HAP-1 (cell line): ENCODE measurements around the gene CTNND2.
"Not testable (repeated sequence)": the region's sequence is repeated elsewhere in the genome, so short reads cannot be mapped to it uniquely, and the experiment has no call there.

Source experiments
- DNase-seq, 2 experiments: peaks; one replicate each; pipeline ENCODE4 v3.0.0-alpha.2; 2016 to 2020; ENCODE audit warnings: low spot score in 2 of 2
- H3K27me3 ChIP-seq: fragments of 250-450 bp; sonication (Bioruptor Pico); 2 replicates; pipeline ENCODE4 v1.5.1; 2020; ENCODE audit warnings: low read depth, mild to moderate bottlenecking, moderate library complexity
- H3K36me3 ChIP-seq: fragments of 250-450 bp; sonication (Bioruptor Pico); replicated peaks from 2 replicates; pipeline ENCODE4 v1.5.1; 2020; ENCODE audit warnings: mild to moderate bottlenecking
- H3K4me1 ChIP-seq: fragments of 250-450 bp; sonication (Bioruptor Pico); 2 replicates; pipeline ENCODE4 v1.5.1; 2020; ENCODE audit warnings: mild to moderate bottlenecking
- H3K4me3 ChIP-seq: fragments of 250-450 bp; sonication (Bioruptor Pico); 2 replicates; pipeline ENCODE4 v1.5.1; 2020; ENCODE audit warnings: mild to moderate bottlenecking, moderate library complexity
- H3K9me3 ChIP-seq: fragments of 250-450 bp; sonication (Bioruptor Pico); 2 replicates; pipeline ENCODE4 v1.5.1; 2020; ENCODE audit warnings: mild to moderate bottlenecking, moderate library complexity
- in situ Hi-C: fragments of 300-500 bp; cut with MboI; formaldehyde crosslinking; loops from 3 replicates; pipeline ENCODE4 v1.14.3; 2020; ENCODE audit warnings: low sequenced_read_pairs, inconsistent platforms, mixed read lengths

Gene CTNND2

DNA sequence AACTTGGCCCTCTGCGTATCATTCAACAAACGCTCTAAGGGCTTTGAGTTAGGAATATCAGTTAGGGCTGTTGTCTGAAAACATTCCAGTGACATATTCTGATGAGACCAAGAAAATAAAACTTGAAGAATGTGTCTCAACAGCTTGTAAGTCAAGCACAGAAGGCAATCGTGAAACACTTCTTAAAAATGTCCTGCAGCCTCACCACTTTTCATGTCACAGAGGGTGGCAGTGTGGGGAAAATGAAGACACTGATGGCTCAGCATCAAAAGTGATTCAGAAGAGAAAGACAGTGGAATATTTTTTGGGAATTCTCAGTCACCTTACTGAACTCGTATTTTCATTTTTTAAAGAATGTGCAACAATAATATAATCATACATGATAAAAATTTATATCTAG lies 247.3 kb downstream of the CTNND2 start:
- Histone ChIP-seq H3K4me1 (no peaks in the 10 kb centered on the region), H3K27me3 (no peaks in the 10 kb centered on the region), H3K4me3 (no peak overlapping the region), H3K36me3 (no peaks in the 10 kb centered on the region), H3K9me3 (no peaks in the 10 kb centered on the region)
- in situ Hi-C loops = no loop called here
- no peak for DNase-seq

DNA sequence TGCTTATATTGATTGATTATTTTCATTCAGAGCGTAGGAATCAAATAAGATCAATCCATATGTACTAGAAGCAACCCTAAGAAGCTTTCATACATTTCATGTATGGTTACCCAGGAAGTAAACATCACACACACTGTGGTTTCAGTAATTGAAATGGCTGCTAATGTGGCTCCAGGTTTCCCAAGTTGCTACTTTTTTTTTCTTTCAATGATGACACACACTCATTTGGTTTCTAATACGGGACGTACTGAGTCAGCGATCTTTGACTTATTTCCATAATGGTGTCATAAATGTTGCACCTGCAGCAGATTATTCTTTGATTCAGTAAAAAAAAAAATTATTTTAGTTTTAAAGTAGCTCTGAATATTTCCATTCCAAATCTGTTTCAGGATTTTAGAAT lies 248.6 kb downstream of the CTNND2 start:
- in situ Hi-C loops = no loop called here

DNA sequence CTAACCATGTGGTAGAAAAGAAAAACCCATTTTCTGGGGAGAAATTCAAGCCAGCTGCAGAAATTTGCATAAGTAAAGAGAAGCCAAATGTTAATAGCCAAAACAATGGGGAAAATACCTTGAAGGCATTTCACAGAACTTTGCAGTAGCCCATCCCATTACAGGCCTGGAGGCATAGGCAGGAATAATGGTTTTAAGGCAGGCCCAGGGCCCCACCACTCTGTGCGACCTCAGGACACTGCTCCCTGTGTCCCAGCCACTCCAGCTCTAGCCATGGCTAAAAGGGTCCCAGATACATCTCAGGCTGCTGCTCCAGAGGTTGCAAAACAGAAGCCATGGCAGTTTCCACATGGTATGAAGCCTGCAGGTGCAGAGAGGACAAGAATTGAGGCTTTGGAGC lies 253.3 kb downstream of the CTNND2 start:
- Histone ChIP-seq H3K9me3 (no peaks in the 10 kb centered on the region), H3K4me3 (no peak overlapping the region), H3K4me1 (no peaks in the 10 kb centered on the region), H3K36me3 (no peaks in the 10 kb centered on the region), H3K27me3 (no peaks in the 10 kb centered on the region)
- DNase-seq = no peak
- in situ Hi-C loops = no loop called here

More for the DNA sequence above, 248.6 kb downstream of the CTNND2 start:
- Histone ChIP-seq H3K27me3 (no peaks in the 10 kb centered on the region), H3K36me3 (no peaks in the 10 kb centered on the region), H3K4me3 (no peak overlapping the region), H3K9me3 (no peaks in the 10 kb centered on the region), H3K4me1 (no peaks in the 10 kb centered on the region)
- DNase-seq = no peak

DNA sequence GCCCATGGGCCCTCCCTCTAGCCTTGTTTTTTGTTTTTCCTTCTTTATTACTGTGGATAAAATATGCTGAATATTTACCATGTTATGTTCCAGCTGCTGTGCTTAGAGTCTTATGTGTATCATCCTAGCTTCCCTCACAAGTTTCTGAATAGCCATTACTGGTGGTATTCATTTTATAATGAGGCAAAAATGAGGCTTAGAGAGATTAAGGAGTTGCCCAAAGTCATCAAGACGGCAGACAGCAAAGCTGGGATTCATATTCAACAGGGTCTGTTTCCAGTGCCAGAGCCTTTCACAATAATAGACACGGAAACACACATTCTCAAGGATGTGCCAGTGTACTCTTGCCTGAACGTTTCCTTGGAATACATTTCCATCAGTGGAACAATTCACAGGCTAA lies 258.1 kb downstream of the CTNND2 start:
- Histone ChIP-seq H3K4me1 (no peaks in the 10 kb centered on the region), H3K27me3 (no peaks in the 10 kb centered on the region), H3K9me3 (no peaks in the 10 kb centered on the region), H3K36me3 (no peaks in the 10 kb centered on the region), H3K4me3 (no peak overlapping the region)
- no peak for DNase-seq
- in situ Hi-C loops = no loop called here

DNA sequence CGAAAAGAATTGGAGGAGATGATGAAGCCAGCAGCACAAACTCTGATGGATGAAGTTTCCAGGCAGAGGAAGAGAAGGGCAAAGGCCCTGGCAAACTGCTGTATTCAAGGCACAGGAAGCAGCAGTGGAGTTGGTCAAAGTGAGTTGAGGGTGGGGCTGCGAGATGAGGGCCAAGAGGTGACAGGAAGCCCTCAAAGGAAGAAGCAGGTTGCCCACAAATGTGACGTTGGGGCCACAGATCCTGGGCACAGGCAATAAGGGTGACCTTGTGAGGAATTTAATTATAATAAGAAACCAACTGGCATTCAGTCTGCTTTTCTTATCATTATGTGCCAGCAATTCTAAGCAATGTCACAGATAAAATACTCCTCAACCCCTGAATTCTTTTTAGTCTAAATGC lies 261.8 kb downstream of the CTNND2 start:
- no peaks in the 10 kb centered on the region for H3K36me3 ChIP-seq
- DNase-seq = no peak
- in situ Hi-C loops = no loop called here
- H3K4me1 ChIP-seq = no peaks in the 10 kb centered on the region
- no peaks in the 10 kb centered on the region for H3K9me3 ChIP-seq
- no peaks in the 10 kb centered on the region for H3K27me3 ChIP-seq
- H3K4me3 ChIP-seq = no peak overlapping the region

DNA sequence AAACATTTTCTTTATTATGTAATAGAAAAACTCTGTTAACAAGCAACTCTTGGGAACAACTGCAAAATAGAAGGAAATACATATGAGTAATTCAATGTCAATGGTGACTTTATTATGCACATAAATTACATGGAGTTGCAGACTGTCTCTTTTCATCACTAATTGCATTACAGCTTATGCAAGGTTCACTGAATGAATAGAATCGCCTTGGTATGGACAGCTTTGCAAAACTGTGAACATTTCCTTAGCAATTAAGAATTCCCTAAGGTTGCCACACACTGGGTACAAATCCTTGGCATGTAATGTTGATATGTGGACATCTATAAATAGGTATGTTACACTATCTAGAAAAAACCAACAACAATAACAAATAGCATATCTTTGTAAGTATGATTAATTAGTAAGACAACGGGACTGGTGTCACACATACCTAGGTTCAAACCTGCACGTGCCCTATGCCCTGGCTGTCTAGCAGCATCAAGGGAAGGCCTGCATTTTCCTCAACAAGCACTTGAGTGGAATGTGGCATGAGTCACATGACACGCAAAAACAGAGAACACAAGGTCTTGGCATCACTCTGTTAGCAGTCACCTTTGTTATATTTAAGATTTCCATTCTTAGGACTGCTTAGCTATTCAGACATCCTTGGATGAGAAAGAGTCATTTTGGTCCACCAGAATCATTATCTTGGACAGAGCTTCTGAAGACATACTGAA lies 263.9 kb downstream of the CTNND2 start:
- Histone ChIP-seq H3K9me3 (no peaks in the 10 kb centered on the region), H3K4me3 (no peak overlapping the region), H3K27me3 (no peaks in the 10 kb centered on the region), H3K4me1 (no peaks in the 10 kb centered on the region), H3K36me3 (no peaks in the 10 kb centered on the region)
- in situ Hi-C loops = no loop called here
- no peak for DNase-seq

DNA sequence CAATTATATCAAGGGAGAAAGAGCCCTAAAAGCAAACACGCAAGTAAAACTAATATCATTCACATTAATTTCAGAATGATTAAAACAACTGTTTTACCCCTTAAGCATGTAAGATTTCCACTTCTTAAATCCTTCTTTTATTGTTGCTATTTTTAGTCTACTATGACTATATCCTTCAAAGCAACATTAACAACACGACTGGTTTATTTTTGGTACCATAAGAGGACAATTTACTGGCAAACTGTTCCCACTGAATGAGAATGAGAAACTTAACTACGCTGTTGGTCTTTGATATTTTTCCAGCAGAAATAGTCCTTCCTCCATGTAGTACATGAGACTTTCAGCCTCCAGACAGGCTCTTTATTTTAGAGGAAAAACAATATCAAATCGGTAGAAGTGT lies 281.5 kb downstream of the CTNND2 start:
- H3K9me3 ChIP-seq = no peaks in the 10 kb centered on the region
- no peaks in the 10 kb centered on the region for H3K4me1 ChIP-seq
- H3K27me3 ChIP-seq = no peaks in the 10 kb centered on the region
- in situ Hi-C loops = no loop called here
- H3K36me3 ChIP-seq = no peaks in the 10 kb centered on the region
- no peak for DNase-seq
- H3K4me3 ChIP-seq = no peak overlapping the region

DNA sequence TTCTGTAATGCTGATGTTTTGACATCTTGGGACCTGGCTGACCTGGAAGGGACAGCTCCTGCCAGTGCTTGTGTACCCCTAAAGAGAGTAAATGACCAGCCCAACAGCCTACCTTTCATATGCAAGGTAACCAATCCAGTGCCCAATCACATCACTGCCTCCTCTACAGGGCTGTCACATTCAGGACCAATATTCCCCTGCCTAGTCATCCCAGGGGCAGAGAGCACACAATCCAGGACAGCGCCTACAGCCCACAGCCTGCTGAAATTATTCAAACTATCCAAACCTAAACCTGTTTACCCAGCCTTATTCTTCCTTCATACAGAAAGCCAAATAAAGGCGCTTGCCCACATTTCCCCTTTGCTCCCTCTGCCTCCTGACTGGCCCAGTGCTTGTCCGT lies 284.1 kb downstream of the CTNND2 start:
- no peaks in the 10 kb centered on the region for H3K9me3 ChIP-seq
- H3K27me3 ChIP-seq = no peaks in the 10 kb centered on the region
- in situ Hi-C loops = no loop called here
- no peaks in the 10 kb centered on the region for H3K36me3 ChIP-seq
- no peak overlapping the region for H3K4me3 ChIP-seq
- no peaks in the 10 kb centered on the region for H3K4me1 ChIP-seq
- DNase-seq = no peak

DNA sequence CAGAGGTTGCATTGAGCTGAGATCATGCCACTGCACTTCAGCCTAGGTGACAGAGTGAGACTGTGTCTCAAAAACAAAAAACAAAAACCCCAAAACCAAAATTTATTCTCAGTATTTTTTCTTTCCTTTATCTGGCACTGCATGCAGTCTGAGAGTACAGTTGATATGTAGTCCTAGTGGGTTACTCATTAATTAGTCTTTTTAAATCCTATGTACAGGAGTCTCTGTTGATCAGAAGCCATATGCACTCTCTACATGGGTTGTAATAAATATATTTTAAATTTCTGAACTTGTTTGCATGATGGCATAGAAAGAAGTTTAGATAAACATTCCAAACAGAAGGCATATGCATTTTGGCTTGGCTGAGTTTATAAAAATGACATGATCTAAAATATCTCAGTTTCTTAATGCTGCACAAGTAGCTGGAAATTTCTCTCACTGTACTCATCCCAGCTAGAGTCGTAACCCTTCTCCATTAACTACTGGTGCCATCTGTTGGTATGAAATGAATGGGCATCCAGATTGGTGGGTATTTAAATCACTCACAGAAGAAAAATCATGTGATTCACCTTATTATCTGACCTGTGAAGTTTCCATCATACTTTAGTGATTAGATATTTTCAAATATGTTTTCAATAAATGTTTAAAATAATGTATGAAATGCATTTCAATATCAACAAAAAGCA lies 284.8 kb downstream of the CTNND2 start:
- no peak for DNase-seq
- Histone ChIP-seq H3K4me1 (no peaks in the 10 kb centered on the region), H3K9me3 (no peaks in the 10 kb centered on the region), H3K27me3 (no peaks in the 10 kb centered on the region), H3K4me3 (no peak overlapping the region), H3K36me3 (no peaks in the 10 kb centered on the region)
- in situ Hi-C loops = no loop called here

DNA sequence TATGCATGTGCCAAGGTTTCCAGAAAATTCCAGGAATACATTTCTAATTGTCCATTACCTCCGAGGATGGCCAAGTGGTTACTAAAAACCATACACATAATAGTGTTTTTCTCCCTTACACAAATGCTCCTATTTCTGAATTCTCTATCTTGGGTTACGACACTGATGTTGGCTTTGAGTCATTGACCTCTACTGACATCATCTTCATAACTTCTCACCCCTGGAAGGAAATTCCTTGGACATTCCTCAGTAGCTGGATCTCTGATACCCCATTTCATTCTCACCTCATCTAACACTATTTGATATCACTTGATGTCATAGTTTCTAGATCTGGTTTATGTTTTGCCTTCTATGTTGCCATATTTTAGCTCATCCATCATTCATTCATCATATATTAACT lies 287.2 kb downstream of the CTNND2 start:
- in situ Hi-C loops = no loop called here
- Histone ChIP-seq H3K4me1 (no peaks in the 10 kb centered on the region), H3K36me3 (no peaks in the 10 kb centered on the region), H3K27me3 (no peaks in the 10 kb centered on the region), H3K9me3 (no peaks in the 10 kb centered on the region), H3K4me3 (no peak overlapping the region)
- no peak for DNase-seq

DNA sequence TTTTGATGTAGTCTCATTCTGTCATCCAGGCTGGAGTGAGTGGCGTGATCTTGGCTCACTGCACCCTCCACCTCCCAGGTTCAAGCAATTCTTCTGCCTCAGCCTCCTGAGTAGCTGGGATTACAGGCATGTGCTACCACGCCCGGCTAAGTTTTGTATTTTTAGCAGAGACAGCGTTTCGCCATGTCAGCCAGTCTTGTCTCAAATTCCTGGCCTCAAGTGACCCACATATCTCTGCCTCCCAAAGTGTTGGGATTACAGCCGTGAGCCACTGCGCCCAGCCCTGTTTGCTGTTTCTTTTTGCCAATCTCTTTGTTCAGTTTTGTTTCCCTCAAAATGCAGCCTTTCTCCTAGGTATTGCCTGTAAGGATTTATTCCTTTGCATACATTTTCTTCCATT lies 287.6 kb downstream of the CTNND2 start:
- H3K4me1 ChIP-seq, H3K9me3 ChIP-seq, DNase-seq, H3K36me3 ChIP-seq, H3K4me3 ChIP-seq, in situ Hi-C loops, H3K27me3 ChIP-seq: not testable (repeated sequence)

DNA sequence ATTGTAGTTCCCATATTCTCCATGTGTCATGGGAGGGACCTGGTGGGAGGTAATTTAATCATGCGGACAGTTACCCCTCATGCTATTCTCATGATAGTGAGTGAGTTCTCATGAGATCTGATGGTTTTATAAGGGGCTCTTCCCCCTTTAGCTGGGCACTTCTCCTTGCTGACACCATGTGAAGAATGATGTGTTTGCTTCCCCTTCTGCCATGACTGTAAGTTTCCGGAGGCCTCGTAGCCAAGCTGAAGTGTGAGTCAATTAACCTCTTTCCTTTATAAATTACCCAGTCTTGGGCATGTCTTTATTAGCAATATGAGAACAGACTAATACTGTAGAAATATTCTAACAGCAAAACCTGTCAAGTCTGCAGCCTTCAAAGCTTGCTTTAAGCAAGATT lies 293.2 kb downstream of the CTNND2 start:
- in situ Hi-C loops = no loop called here
- DNase-seq = no peak
- no peaks in the 10 kb centered on the region for H3K9me3 ChIP-seq
- H3K27me3 ChIP-seq = no peaks in the 10 kb centered on the region
- H3K4me1 ChIP-seq = no peaks in the 10 kb centered on the region
- no peak overlapping the region for H3K4me3 ChIP-seq
- H3K36me3 ChIP-seq = no peaks in the 10 kb centered on the region

DNA sequence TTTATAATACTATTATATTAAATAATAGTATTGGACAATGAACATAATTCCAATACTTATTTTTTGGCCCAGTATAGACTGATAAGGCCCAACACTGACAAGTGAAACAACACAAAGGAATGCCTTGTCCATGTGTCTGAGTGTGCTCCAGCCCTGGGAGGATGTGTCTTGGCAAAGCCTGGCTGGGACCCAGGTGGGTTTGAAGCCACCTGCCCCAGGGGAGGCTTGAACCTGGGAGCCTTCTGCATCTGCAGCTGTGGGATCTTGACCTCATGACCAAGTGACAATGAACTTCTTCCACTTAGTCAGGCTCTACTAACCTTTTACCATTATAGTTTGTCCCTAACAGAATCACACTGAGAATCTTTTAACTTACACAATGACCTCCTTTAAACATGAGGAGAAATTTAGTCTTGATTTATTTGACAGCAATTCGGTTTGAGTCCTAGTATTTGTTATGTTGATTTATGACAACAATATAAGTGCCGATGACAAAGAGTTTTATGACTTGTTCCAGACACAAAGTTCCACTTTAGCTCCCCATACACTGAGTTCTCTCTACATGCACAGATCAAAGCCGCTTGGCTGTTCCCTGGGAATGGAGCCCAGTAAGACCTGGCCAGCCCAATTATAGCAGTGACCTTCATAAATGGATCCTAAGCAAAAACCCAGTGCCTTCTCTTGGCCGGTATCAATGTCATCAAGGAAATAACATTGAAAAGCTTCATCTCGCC lies 294.5 kb downstream of the CTNND2 start:
- no peak for DNase-seq
- Histone ChIP-seq H3K36me3 (no peaks in the 10 kb centered on the region), H3K27me3 (no peaks in the 10 kb centered on the region), H3K9me3 (no peaks in the 10 kb centered on the region), H3K4me1 (no peaks in the 10 kb centered on the region), H3K4me3 (no peak overlapping the region)
- in situ Hi-C loops = no loop called here

DNA sequence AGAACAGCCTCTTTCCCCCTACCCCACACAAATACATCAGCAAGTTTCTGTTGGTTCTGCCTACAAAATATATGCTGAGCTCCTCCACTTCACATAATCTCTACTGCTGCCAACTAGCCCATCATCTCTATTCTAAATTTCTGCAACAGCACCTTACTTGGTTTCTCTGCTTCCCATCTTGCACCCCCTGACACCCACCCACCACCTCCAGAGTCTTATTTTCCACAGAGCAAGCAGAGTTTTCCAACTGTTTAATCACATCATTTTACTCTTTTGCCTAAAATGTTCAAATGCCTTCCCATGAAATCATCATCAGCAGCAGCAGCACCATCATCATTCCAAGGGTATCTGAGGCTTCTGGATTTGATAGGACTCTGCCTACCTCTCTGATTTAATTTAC lies 295.7 kb downstream of the CTNND2 start:
- Histone ChIP-seq H3K4me3 (no peak overlapping the region), H3K36me3 (no peaks in the 10 kb centered on the region), H3K4me1 (no peaks in the 10 kb centered on the region), H3K27me3 (no peaks in the 10 kb centered on the region), H3K9me3 (no peaks in the 10 kb centered on the region)
- in situ Hi-C loops = no loop called here
- no peak for DNase-seq
